NCI-H146 (cell line): ENCODE data around the gene MRPS35.
"Not testable (repeated sequence)": the region's sequence is repeated elsewhere in the genome, so short reads cannot be mapped to it uniquely, and the experiment has no call there.

Experiments used
- DNase-seq: peaks from one replicate; lab custom pipeline; 2025; lab: John Stamatoyannopoulos, UW

MRPS35 gene

GRCh38 chr12:27709212-27709931 is 1.3 kb upstream of the MRPS35 start:
- no peak for DNase-seq

GRCh38 chr12:27709932-27710591 is 570 bp upstream of the MRPS35 start:
- peak; percentile 55 for DNase-seq

GRCh38 chr12:27711317-27711682 is 668 bp downstream of the MRPS35 start:
- peak; percentile 50 for DNase-seq

GRCh38 chr12:27711967-27712366 is 1.3 kb downstream of the MRPS35 start:
- no peak for DNase-seq

- DNase-seq = no peak
These were observed 12.6 kb downstream of the MRPS35 start for GRCh38 chr12:27723212-27723611.

DNA sequence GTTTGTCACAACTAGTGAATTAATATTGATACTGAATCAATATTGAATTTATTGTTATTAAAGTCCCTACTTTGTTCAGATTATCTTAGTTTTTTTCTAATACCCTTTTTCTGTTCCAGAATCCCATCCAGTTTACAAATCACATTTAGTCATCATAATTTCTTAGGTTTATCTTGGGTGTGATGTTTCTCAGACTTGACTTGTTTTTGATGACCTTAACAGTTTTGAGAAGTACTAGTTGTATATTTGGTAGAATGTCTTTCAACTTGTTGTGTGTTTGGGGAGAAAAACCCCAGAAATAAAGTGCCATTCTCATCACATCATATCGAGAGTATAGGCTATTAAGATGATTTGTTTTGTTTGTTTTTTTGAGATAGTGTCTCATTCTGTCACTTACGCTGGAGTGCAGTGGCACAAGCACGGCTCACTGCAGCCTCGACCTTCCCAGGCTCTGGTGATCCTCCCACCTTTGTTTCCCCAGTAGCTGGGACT is 19.5 kb downstream of the MRPS35 start:
- DNase-seq = no peak

DNA sequence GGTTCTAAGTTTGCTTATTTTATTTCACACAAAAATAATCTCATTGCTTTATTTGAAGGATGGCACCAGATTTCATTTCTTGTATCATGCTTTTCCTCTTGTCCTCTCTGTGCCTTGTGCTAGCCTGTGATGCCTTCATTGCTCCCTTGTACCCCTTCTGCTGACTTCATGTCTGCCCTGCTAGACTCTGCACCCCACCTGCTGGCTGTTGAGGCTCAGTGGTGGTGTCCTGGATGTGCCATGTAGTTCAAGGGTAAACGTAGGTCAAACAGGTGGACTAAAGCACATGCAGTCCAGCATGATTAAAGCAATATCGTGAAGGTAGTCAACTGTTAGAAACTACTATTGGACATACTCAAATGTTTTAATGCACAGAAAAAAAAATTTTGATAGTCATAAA is 21.6 kb downstream of the MRPS35 start:
- DNase-seq = peak; percentile 5

- peak; percentile 24 for DNase-seq
These were observed 22.5 kb downstream of the MRPS35 start for GRCh38 chr12:27733052-27733656.

GRCh38 chr12:27733791-27734190 is 23.2 kb downstream of the MRPS35 start:
- no peak for DNase-seq

DNA sequence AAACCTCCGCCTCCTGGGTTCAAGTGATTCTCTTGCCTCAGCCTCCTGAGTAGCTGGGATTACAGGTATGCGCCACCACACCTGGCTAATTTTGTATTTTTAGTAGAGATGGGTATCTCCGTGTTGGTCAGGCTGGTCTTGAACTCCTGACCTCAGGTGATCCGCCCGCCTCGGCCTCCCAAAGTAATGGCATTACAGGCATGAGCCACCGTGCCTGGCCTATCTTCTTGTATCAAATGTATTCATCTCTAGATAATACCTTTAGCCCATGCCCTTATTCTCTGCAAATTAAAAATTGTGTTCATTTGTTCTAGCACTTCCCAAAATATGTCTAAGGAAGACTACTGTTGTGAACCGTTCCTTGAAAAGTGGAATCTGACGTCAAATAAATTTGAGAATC is 23.7 kb downstream of the MRPS35 start:
- DNase-seq = not testable (repeated sequence)

GRCh38 chr12:27743601-27744000 is 33.0 kb downstream of the MRPS35 start:
- no peak for DNase-seq

DNA sequence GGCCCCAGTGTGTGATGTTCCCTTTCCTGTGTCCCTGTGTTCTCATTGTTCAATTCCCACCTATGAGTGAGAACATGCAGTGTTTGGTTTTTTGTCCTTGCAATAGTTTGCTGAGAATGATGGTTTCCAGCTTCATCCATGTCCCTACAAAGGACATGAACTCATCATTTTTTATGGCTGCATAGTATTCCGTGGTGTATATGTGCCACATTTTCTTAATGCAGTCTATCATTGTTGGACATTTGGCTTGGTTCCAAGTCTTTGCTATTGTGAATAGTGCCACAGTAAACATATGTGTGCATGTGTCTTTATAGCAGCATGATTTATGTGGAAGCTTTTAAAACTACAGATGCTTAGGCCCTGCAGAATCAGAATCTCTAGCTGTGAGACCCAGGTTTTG is 35.1 kb downstream of the MRPS35 start:
- not testable (repeated sequence) for DNase-seq

GRCh38 chr12:27747111-27747820 is 36.6 kb downstream of the MRPS35 start:
- DNase-seq = no peak

DNA sequence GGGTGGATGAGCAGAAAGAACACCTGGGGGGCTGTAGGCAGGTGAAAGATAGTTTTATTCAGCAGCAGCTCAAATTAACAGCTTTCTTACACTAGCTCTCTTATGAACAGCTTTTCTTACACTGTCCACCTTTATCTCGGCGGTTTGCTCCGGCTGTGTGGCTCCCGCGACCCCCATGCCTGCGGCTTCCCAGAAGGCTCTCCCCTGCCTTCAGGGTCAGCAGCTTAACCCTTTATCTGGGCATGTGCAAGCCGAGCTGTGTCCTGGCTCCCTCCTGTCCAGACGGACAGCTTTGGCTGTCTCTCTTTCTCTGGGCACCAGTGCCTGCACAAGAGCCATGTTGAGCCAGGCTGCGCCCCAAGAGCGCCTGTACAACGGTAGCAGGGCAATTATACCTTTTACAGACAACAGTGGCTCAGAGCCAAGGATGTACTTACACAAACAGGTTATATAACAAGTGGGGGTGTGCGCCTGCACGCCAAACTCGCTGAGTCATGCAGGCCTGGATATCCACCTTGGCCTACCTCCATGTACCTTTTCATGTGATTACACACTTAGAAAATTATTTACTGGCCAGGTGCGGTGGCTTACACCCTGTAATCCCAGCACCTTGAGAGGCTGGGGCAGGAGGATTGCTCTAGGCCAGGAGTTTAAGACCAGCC is 40.9 kb downstream of the MRPS35 start:
- peak; percentile 54 for DNase-seq

GRCh38 chr12:27754795-27755194 is 44.2 kb downstream of the MRPS35 start:
- no peak for DNase-seq

DNA sequence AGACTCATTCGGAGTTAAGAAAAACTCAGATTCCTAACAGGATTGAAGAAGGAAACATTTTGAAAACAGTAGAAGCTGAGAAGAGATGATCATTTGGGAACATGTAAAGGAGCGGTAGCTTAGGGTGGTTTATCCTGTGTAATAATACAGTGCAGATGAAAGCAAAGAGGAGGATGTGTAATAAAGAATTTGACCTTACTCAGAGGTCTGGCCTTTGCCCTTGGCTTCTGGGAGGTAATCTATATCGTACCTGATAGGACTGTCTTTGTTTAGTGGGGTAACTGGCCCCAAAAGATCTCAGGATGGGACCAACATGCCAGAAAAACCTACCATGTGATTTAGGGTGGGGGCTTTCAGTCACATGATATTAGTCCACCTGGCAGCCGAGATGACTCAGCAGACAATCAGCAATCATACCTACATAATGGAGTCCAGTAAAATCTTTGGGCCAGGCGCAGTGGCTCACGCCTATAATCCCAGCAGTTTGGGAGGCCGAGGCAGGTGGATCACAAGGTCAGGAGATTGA is 46.1 kb downstream of the MRPS35 start:
- DNase-seq = no peak

DNA sequence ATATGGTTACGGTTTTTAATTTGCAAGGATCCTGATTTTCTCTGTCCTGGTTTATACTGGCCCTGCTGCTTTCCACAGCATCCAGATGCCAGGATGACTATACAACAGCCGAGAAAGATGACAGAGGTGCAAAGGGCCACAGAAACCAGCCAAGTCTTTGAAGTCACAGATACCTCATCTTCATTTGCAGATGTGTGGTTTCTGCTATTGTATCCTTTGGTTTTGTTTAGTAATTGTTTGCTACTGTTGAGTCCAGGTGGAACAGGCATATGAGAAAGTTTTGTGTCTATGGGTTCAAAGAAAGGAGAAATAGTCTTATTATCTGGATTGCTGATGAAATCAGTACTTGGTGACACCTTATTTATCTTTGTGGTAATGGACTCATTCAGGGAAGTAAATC is 52.1 kb downstream of the MRPS35 start:
- no peak for DNase-seq

GRCh38 chr12:27766587-27766986 is 56.0 kb downstream of the MRPS35 start:
- DNase-seq = no peak

DNA sequence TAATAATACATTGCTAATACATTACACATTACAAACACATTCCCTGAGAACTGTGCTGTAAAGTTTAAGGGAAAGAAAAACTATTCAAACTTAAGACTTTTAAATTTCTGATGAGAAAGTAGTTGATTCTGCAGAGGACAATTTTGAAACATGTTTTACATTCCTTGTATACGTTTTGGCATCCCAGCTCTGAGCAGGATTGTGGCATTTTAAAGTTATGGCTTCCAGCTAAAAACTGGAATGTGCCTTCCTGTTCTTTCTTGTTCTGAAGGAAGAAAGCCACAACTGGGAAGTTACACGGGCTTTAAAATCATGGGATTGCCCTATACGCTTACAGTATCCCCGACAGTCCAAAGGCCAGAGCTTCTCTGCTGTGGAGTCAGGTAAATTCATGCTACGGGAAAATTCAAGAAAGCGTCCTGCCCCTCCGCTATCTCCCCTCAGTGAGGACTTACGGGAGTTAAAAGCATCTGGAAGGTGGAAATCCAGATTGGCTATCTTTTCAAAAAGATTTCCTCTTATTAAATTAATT is 58.6 kb downstream of the MRPS35 start:
- DNase-seq = no peak

DNA sequence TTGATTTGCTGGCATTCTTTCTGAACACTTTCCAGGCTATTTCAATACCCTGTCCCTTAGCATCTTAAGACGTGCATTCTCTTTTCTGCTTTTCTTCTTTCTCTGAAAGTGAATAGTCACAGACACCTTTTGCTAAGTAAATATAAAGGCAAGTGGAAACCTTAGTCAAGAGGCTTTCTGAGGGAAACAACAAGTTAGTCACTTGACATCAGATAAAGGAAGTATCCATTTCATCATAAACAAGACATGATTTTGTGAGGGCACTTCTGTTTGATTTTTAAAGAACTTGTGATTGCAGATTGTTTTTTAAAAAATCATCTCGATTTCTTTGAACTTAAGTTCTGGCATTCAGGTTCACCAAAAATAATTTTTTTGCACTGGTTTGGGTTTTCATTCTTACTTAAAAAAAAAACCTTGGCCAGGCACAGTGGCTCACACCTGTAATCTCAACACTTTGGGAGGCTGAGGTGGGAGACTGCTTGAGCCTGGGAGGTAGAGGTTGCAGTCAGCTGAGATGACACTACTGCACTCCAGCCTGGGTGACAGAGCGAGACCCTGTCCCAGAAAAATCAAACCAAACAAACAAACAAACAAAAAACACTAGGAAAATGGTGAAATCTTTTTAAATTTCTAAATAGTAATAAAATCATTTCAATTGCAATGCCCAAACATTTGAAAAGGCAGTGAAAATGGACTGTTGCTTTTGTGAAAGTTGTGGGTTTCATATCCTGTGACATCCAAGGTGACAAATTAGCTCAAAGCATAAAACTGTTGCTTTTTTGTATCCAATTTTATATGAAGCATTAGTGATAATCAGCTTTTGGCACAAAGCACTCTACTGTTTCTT is 61.1 kb downstream of the MRPS35 start:
- no peak for DNase-seq
